Right forelimb (tissue), 1 donor: ENCODE measurements around the gene TUBGCP2.
"Not testable (repeated sequence)": the region's sequence is repeated elsewhere in the genome, so short reads cannot be mapped to it uniquely, and the experiment has no call there.

ENCODE experiments used
- DNase-seq: peaks from one replicate; pipeline ENCODE4 v3.0.0-alpha.2; 2018

Gene TUBGCP2

DNA sequence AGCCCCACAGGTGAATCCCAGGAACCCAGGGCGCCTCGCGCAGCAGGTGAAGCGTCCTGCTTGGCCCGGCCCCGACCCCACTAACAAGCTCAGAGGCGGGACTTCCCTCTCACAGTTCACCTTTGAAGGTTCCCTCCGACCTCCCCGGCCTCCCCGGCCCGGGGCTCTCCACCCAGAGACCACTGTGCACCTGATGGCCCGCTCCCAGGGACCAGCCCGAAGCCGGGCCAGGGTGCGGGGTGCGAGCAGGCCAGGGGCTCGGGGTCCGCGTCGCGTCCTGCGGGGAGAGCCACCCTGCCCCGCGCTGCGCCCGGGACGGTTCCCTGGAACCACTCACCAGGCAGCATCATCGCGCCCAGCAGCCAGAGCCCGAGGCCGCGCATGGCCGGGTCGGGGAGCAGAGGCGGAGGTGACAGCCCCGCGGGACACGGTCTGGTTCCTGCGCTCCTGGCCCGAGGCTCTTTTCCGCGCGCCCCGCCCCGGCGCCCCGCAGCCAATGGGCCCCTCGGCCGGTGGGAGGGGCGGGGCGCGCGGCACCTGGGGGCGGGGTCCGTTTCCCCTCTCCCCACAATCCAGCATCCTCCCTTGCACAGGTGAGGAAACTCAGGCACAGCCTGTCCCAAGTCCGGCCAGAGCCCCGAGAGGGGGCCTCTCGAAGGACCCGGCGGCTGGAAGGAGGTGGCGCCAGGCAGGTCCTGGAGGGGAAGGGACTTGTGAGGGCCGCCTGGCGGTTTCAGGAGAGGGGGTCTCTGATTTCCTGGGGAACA, 32.1 kb downstream of the TUBGCP2 start, which contains the start of gene ADAM8:
TSS of gene ADAM8 (minus strand) at position 434 of the 767 bp plus-strand sequence. CDS start at position 383, 51 bp downstream.
- DNase-seq = no peak

GRCh38 chr10:133276100-133276434, 32.6 kb downstream of the TUBGCP2 start:
- no peak for DNase-seq

DNA sequence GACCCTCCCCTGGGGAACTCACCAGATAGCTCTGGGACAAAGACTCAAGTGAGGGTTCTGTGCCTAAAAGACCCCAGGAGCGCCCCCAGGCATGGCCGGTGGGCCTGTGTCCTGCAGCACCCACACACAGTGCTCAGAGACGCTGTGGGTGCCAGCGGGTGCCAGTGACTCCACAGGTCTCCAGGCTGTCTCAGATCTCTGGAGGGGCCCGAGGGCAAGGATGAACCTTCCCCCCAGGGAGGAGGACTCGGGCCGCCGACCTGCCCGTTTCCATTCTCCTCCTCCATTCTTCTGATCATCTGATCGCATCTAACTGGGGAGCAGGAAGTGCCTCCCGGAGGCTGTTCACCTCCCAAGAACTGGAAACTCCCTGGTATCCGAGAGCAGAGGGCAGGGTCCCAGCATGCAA, 33.0 kb downstream of the TUBGCP2 start:
- DNase-seq = no peak

- DNase-seq = no peak
These were observed 33.7 kb downstream of the TUBGCP2 start for GRCh38 chr10:133274751-133275683.

DNA sequence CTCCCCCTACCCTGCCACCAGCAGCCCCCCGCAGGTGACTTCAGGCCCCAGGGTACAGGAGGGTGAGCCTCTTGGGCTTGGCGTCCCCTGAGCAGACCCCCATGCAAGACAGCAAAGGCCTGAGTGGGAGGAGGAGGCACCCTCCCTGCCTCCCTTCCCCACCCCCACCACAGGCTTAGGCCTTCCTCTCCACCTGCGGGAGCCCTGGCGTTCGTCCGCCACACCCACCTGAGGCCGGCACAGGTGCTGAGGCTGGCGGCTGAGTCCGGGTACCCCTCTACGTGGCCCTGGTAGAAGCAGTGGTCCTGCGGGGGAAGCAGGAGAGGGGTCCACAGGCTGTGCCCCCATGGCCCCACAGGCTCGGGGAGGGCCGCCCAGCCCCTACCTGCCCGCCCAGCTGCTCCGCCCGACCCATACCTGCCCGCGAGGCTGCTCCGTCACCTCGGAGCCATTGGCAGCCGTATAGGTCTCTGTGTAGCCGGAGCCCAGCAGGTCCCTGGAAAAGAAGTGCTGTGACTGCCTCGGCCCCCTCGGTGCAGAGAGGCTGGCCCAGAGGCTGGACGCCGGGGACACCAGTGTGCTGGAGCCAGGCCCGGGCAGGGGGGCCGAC, 35.0 kb downstream of the TUBGCP2 start:
- DNase-seq = no peak

- no peak for DNase-seq
These were observed 35.7 kb downstream of the TUBGCP2 start for GRCh38 chr10:133272964-133273420.

- DNase-seq = no peak
These were observed 36.2 kb downstream of the TUBGCP2 start for GRCh38 chr10:133272301-133272963.

DNA sequence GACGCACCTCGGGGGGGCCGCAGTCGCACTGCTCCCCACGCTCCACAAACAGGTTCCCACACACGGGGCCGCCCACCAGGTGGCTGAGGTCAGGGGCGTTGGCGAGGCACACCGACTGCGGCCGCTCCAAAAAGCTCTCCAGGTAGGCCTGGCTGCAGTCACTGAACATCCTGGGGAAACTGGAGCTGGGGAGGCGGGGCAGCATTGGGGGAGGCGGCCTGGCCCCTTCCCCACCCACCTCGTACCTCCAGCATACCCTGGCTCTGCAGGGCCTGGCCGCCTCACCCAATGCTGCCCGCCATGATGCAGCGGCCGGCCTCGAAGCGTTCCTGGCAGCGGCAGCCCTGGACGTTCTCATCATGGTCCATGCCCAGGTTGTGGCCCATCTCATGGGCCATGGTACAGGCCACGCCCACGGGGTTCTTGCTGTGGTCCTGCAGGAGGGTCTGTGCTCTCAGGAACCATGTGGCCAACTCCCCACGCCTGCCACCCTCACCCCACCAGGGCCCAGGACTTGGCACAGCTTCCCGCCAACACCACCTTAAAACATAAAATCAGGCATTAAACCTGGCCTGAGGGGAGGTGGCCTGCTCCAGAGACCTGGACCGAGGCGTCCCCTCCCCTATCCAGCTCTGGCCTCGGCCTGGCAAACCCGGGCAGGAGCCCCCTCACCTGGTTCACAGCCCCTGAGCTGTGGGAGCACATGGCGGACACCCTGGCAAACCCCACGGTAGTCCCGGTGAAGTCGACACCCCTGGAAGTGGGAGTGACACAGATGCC, 37.0 kb downstream of the TUBGCP2 start:
- DNase-seq = no peak

DNA sequence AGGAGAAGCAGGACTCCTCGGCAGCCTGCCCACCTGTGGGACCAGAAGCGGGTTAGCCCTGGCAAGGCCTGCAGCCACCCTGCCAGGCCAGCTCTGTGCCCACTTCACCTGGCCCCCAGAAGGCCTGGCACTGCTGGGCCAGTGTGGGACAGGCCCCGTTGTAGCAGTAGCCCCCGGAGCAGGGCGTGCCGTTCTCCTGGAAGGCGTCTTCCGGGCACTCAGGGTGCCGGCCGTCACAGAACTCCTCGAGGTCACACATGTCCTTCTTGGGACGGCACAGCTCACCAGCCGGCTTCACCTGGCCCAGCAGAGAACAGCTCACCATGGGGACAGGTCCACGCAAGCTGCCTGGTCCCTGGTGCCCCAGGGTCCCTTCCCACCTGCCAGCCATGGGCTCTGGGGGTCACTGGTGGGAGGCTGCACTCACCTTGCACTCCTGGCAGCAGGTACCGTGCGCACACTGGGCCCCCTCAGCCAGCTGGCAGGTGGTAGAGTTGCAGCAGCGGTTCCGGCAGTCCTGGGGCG, 37.8 kb downstream of the TUBGCP2 start:
- no peak for DNase-seq

GRCh38 chr10:133270204-133270603, 38.5 kb downstream of the TUBGCP2 start:
- DNase-seq = no peak

GRCh38 chr10:133269367-133269766, 39.3 kb downstream of the TUBGCP2 start:
- DNase-seq = no peak

GRCh38 chr10:133268532-133268931, 40.1 kb downstream of the TUBGCP2 start:
- DNase-seq = no peak

GRCh38 chr10:133267829-133268228, 40.8 kb downstream of the TUBGCP2 start:
- DNase-seq = no peak

GRCh38 chr10:133267293-133267692, 41.4 kb downstream of the TUBGCP2 start:
- DNase-seq = no peak

GRCh38 chr10:133266056-133266795, 42.4 kb downstream of the TUBGCP2 start:
- DNase-seq = no peak

DNA sequence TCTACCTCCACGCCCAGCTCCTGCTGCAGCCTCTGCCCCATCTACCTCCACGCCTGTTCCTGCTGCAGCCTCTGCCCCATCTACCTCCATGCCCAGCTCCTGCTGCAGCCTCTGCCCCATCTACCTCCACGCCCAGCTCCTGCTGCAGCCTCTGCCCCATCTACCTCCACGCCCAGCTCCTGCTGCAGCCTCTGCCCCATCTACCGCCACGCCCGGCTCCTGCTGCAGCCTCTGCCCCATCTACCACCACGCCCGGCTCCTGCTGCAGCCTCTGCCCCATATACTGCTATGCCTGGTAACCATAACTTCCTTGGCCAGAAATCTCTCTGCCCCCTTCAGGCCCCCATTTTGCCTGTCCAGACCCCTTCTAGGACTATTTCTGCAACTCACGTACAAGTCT, 43.6 kb downstream of the TUBGCP2 start:
- not testable (repeated sequence) for DNase-seq

DNA sequence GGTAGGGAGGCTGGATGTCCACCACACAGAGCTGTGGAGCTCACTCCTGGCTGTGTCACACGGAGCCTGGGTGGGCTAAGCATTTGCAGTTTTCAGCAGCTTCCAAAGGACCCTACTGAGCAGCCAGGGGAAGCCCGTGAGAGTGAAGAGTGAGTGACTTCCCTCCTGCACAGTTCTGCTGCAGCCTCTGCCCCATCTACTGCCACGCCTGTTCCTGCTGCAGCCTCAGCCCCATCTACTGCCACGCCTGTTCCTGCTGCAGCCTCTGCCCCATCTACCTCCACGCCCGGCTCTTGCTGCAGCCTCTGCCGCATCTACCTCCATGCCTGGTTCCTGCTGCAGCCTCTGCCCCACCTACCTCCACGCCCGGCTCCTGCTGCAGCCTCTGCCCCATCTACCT, 44.2 kb downstream of the TUBGCP2 start:
- no peak for DNase-seq

GRCh38 chr10:133263674-133264073, 45.0 kb downstream of the TUBGCP2 start:
- DNase-seq = no peak

DNA sequence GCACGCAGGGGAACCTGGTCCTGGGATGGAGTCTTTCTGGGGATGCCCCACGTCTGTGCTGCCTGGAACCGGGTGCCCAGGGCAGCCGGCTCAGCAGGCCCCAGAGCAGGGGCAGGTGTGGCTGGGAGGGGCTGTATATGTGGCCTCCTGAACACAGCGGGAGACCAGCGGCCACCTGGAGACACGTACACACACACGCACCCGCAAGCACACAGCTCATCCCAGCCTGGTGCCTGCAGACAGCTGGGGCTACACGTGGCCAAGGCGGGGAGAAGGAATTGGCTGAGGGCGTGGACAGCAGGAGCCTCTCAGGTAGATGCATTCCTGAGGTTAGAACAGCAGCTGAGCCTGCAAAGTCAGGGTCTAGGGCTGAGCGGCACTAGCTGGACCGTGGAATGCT, 46.0 kb downstream of the TUBGCP2 start:
- no peak for DNase-seq

DNA sequence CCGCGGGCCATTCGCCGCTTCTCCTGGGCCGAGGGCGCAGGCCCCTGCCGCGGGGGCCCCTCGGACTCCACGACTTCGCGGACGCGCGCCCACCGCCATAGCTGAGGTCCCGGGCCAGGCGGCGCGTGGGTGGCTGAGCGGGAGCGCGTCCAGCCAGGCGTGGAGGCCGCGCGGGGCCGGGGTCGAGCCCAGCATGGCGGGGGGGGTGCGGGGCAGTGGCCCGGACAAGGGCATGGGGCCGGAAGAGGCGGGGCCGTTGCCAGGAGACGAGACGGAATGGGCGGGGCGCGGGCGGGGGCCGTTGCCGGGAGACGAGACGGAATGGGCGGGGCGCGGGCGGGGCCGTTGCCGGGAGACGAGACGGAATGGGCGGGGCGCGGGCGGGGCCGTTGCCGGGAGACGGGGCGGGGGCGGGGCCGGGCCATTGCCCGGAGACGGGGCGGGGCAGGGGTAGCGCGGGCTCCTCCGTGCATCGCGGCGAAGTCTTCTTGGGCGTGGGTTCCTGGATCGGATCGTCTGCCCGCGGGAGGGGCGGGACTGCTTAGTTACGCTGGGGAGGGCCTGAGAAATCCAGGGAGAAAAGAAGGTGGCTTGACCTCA, 46.8 kb downstream of the TUBGCP2 start:
- peak; percentile 82 for DNase-seq
